Testis (tissue), 3 donors: ENCODE data around the gene IPO11. TPM values are rescaled to one million over a fixed set of nuclear protein-coding genes. Genes with fewer than 3 reads are reported as not detected.

Experiments
- DNase-seq: peaks from one replicate; pipeline ENCODE4 v3.0.0-alpha.2; 2019
- H3K27ac ChIP-seq, 2 donors: fragments of 200-600 bp; sonication (generic); one replicate each; pipeline ENCODE4 v1.5.1; 2019
- H3K27me3 ChIP-seq: fragments of 200-600 bp; sonication (generic); one replicate; pipeline ENCODE4 v1.5.1; 2019
- H3K36me3 ChIP-seq: fragments of 200-600 bp; sonication (generic); one replicate; pipeline ENCODE4 v1.5.1; 2017; ENCODE audit warnings: low read depth; ENCODE audit errors: missing control alignments
- H3K4me1 ChIP-seq: fragments of 200-600 bp; sonication (generic); one replicate; pipeline ENCODE4 v1.5.1; 2019
- H3K4me3 ChIP-seq, 2 donors: fragments of 200-600 bp; sonication (generic); one replicate each; pipeline ENCODE4 v1.5.1; 2017 to 2019
- H3K9me3 ChIP-seq: fragments of 200-600 bp; sonication (generic); one replicate; pipeline ENCODE4 v1.5.1; 2017
- POLR2A ChIP-seq: fragments of 450-650 bp; IDR thresholded peaks from one replicate; pipeline ENCODE4 v1.6.1; 2017; ENCODE audit warnings: antibody characterized with exemption, mild to moderate bottlenecking, moderate library complexity
- WGBS, 2 donors: methylation state at CpG; one replicate each; pipeline ENCODE4 v1.1.5; 2018; 5-methylcytosine and 5-hydroxymethylcytosine counted together
- intact Hi-C: fragments of 100-400 bp; cut with DNase I; formaldehyde crosslinking; loops from one replicate; pipeline ENCODE4 v1.15.1; 2023; ENCODE audit warnings: low total_unique reads
- polyA plus RNA-seq: library from polyadenylated mRNA; stranded (reverse); fragments of 350-450 nt; fragmentation: Illumina TruSeq; extraction: RNeasy Lipid Tissue Mini Kit (QIAGEN cat#74804); gene quantifications from one replicate; pipeline ENCODE4 v1.2.3, GENCODE V29; 2014; ENCODE audit warnings: low read depth, low replicate concordance; ENCODE audit not compliant: insufficient read depth
- total RNA-seq, 2 donors: library from RNA; depleted of rRNA; stranded (reverse); fragments of >200 nt; gene quantifications; one replicate each; pipeline ENCODE4 v1.2.3, GENCODE V29; 2016
- TF ChIP-seq, protein P1 (sequence below), 3 experiments: fragments of 450-650 bp in 2 of 3; fragments of 200-600 bp in 1 of 3; sonication (generic) in 1 of 3; IDR thresholded peaks; one replicate each; pipeline ENCODE4 v1.5.1; 2016 to 2019; ENCODE audit warnings: antibody characterized with exemption in 3 of 3, mild to moderate bottlenecking in 2 of 3, moderate library complexity in 1 of 3

The IPO11 gene
- total and polyA plus RNA-seq, 3 donors from 2014 or later, result 50.3 to 74.5 (median 67.3) TPM

GRCh38 chr5:62649476-62650113, 237.0 kb downstream of the IPO11 start:
- Histone ChIP-seq H3K27me3 (no peaks in the 10 kb centered on the region), H3K9me3 (no peaks in the 10 kb centered on the region), H3K27ac (no peak overlapping the region), H3K36me3 (no peaks in the 10 kb centered on the region), H3K4me1 (no peaks in the 10 kb centered on the region), H3K4me3 (no peak overlapping the region)
- intact Hi-C loops, result no loop called here
- TF ChIP-seq, protein P1, sequence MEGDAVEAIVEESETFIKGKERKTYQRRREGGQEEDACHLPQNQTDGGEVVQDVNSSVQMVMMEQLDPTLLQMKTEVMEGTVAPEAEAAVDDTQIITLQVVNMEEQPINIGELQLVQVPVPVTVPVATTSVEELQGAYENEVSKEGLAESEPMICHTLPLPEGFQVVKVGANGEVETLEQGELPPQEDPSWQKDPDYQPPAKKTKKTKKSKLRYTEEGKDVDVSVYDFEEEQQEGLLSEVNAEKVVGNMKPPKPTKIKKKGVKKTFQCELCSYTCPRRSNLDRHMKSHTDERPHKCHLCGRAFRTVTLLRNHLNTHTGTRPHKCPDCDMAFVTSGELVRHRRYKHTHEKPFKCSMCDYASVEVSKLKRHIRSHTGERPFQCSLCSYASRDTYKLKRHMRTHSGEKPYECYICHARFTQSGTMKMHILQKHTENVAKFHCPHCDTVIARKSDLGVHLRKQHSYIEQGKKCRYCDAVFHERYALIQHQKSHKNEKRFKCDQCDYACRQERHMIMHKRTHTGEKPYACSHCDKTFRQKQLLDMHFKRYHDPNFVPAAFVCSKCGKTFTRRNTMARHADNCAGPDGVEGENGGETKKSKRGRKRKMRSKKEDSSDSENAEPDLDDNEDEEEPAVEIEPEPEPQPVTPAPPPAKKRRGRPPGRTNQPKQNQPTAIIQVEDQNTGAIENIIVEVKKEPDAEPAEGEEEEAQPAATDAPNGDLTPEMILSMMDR (IDR thresholded peaks at IDR 0.05), result no peak
- no peak for TF ChIP-seq POLR2A
- DNase-seq, result no peak
- 81 to 82% methylated on average over 4 of the region's 4 CpGs for WGBS, 2 donors

DNA sequence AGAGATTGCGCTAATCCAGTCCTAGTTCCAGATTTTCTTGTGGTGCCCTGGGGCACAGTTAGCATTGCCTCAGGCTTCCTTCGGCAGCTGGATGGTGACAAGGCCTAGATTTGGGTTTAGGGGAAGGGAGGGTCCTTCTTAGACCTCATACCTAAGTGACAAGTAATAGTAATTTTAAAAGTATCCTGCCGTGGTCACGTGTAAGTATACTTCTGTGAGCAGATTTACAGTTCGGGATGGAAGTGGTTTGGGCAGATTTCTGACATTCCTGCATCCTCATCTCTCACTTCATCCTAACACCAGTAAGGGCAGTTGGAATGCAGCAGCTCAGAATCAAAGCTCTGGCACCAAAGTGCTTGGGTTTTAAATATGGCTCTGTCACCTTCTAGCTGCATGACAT, 237.6 kb downstream of the IPO11 start:
- DNase-seq, result no peak
- Histone ChIP-seq H3K27ac (no peak overlapping the region), H3K4me1 (no peaks in the 10 kb centered on the region), H3K4me3 (no peak overlapping the region), H3K27me3 (no peaks in the 10 kb centered on the region), H3K36me3 (no peaks in the 10 kb centered on the region), H3K9me3 (no peaks in the 10 kb centered on the region)
- WGBS, 2 donors, result 89 to 92% methylated on average over 5 of the region's 5 CpGs
- TF ChIP-seq, protein P1 (IDR thresholded peaks at IDR 0.05), result no peak
- TF ChIP-seq POLR2A, result no peak
- intact Hi-C loops, result no loop called here

DNA sequence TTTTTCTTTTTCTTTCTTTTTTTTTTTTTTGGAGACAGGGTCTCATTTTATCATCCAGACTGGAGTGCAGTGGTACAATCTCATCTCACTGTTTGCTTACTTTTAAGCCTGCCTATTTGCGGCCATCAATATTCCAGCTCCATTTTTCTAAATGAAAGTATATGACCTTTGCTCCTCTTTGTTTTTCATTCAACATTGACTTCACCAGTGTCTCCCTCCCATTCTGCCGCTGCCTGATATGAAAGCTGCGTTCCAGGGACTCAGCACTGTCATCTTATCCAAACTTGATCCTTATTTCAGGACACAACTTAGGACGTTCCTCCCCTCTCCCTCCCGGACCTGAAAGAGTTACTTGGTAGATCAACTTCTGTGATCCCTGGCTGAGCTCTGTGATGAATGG, 239.7 kb downstream of the IPO11 start:
- no peaks in the 10 kb centered on the region for H3K36me3 ChIP-seq
- DNase-seq, result no peak
- no peak overlapping the region for H3K27ac ChIP-seq
- 85 to 88% methylated on average over 5 of the region's 5 CpGs for WGBS, 2 donors
- H3K9me3 ChIP-seq, result no peaks in the 10 kb centered on the region
- H3K4me1 ChIP-seq, result no peaks in the 10 kb centered on the region
- intact Hi-C loops, result no loop called here
- H3K27me3 ChIP-seq, result no peaks in the 10 kb centered on the region
- TF ChIP-seq, protein P1 (IDR thresholded peaks at IDR 0.05), result no peak
- TF ChIP-seq POLR2A, result no peak
- H3K4me3 ChIP-seq, result no peak overlapping the region

DNA sequence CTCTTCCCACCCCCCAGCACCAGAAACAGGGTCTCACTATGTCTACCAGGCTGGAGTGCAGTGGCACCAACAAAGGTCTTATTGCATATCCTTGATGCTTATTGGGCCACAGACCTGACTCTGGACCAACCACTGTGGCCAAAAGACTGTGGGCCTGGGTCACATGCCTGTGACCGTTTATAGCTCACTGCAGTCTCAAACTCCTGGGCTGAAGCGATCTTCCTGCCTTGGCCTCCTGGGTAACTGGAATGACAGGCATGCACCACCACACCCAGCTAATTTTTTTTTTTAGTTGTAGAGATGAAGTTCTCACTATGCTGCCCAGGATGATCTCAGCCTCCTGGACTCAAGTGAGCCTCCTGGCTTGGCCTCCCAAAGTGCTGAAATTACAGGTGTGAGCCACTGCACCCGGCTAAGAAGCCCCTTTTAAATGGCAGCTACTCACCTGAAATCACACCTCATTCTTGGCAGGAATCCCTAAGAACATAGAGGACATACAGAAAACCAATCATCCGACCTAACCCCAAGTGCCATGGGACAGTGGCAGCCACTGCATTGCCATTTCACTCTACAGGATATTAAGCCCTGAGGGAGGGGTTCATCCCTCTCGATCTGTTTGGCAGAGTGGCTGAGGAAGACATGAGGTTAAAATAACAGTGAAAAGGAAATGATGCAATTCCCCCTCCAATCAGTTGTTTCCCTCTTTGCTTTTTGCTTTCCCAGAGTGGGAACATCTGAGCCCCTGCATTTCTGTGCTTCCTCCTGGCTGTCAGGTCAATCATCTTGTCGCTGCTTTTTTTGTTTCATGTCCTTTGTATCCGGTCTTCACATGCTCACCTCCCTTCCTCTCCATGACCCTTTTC, 240.7 kb downstream of the IPO11 start:
- TF ChIP-seq POLR2A, result no peak
- TF ChIP-seq, protein P1 (IDR thresholded peaks at IDR 0.05), result no peak
- intact Hi-C loops, result no loop called here
- no peaks in the 10 kb centered on the region for H3K4me1 ChIP-seq

More for the DNA sequence above, 240.7 kb downstream of the IPO11 start:
- 68 to 79% methylated on average over 6 to 7 of the region's 7 CpGs for WGBS, 2 donors
- no peak overlapping the region for H3K27ac ChIP-seq
- H3K4me3 ChIP-seq, result no peak overlapping the region
- H3K27me3 ChIP-seq, result no peaks in the 10 kb centered on the region
- no peaks in the 10 kb centered on the region for H3K36me3 ChIP-seq
- no peak for DNase-seq
- no peaks in the 10 kb centered on the region for H3K9me3 ChIP-seq
